Nephron (organoid): Measurements from ENCODE around the gene GOLGA1.
"Not testable (repeated sequence)": the region's sequence is repeated elsewhere in the genome, so short reads cannot be mapped to it uniquely, and the experiment has no call there.

ENCODE experiments used
- H3K27ac Mint-ChIP-seq, 3 experiments: 2 replicates each; pipeline ENCODE4 v1.8.0; 2020; ENCODE audit warnings: mixed read lengths in 3 of 3, mild to moderate bottlenecking in 2 of 3, moderate library complexity in 1 of 3
- H3K27me3 Mint-ChIP-seq: 2 replicates; pipeline ENCODE4 v1.8.0; 2021; ENCODE audit warnings: low read depth, mild to moderate bottlenecking, moderate library complexity, mixed read lengths
- H3K36me3 Mint-ChIP-seq: 2 replicates; pipeline ENCODE4 v1.8.0; 2020; ENCODE audit warnings: low read depth, mixed read lengths
- H3K4me1 Mint-ChIP-seq: 2 replicates; pipeline ENCODE4 v1.8.0; 2020; ENCODE audit warnings: mixed read lengths
- H3K4me3 Mint-ChIP-seq, 3 experiments: 2 replicates each; pipeline ENCODE4 v1.8.0; 2020; ENCODE audit warnings: mild to moderate bottlenecking in 3 of 3, mixed read lengths in 3 of 3, moderate library complexity in 2 of 3
- H3K9me3 Mint-ChIP-seq: 2 replicates; pipeline ENCODE4 v1.8.0; 2020; ENCODE audit warnings: mixed read lengths
- TF ChIP-seq, protein P1 (sequence below), 3 experiments: fragments of 200-600 bp; sonication (generic); IDR thresholded peaks; one replicate each; pipeline ENCODE4 v1.5.0; 2021; ENCODE audit warnings: antibody characterized with exemption in 3 of 3; ENCODE audit not compliant: unreplicated experiment in 3 of 3

GOLGA1 gene

DNA sequence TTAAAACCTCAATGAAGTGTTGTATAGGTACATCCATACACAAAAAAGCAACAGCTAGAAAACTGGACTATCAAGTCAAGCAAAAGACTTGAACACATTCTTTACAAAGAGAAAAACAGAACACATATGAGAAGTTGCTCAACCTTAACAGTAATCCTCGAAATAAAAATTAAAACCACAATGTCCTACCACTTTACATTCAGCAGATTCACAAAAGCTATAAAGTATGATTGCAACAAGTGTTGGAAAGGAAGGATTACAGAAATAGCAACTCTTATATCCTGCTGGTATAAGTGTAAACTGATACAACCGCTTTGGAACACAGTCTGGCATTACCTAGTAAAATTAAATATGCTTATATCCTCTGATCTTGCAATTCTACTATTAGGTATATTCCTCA is 28.5 kb upstream of the GOLGA1 start:
- peaks cover 26% of the 10 kb centered on the region for H3K36me3 Mint-ChIP-seq
- TF ChIP-seq, protein P1, sequence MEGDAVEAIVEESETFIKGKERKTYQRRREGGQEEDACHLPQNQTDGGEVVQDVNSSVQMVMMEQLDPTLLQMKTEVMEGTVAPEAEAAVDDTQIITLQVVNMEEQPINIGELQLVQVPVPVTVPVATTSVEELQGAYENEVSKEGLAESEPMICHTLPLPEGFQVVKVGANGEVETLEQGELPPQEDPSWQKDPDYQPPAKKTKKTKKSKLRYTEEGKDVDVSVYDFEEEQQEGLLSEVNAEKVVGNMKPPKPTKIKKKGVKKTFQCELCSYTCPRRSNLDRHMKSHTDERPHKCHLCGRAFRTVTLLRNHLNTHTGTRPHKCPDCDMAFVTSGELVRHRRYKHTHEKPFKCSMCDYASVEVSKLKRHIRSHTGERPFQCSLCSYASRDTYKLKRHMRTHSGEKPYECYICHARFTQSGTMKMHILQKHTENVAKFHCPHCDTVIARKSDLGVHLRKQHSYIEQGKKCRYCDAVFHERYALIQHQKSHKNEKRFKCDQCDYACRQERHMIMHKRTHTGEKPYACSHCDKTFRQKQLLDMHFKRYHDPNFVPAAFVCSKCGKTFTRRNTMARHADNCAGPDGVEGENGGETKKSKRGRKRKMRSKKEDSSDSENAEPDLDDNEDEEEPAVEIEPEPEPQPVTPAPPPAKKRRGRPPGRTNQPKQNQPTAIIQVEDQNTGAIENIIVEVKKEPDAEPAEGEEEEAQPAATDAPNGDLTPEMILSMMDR (IDR thresholded peaks at IDR 0.05; ENCODE audit: unreplicated experiment in 3 of 3) = no peak
- no peak overlapping the region for H3K4me3 Mint-ChIP-seq

DNA sequence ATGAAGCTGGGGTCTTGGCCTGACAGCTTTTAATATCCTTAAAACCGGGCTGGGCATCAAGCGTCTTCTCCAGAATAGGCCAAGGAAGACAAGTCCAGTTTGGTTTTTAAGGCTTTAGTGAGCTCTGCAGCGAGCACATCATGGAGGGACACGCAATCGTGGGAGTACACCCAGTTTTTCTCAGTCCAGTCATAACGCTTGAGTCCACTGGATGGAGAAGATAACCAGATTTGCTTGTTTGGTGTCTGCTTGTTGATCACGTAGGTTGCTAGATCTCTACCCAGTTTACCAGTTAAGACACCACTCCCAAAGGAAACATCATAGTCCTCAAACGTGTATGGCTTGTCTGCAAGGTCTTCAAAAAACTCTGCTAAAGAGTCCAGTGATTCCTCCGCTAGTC is 27.4 kb upstream of the GOLGA1 start:
- no peak overlapping the region for H3K27ac Mint-ChIP-seq
- H3K4me1 Mint-ChIP-seq = no peaks in the 10 kb centered on the region
- H3K36me3 Mint-ChIP-seq = peaks cover 21% of the 10 kb centered on the region
- H3K4me3 Mint-ChIP-seq = no peak overlapping the region
- H3K27me3 Mint-ChIP-seq = no peaks in the 10 kb centered on the region
- TF ChIP-seq, protein P1 (IDR thresholded peaks at IDR 0.05; ENCODE audit: unreplicated experiment in 3 of 3) = no peak
- H3K9me3 Mint-ChIP-seq = no peaks in the 10 kb centered on the region

More for the DNA sequence above, 28.5 kb upstream of the GOLGA1 start:
- H3K4me1 Mint-ChIP-seq = no peaks in the 10 kb centered on the region
- H3K27ac Mint-ChIP-seq = no peak overlapping the region
- H3K9me3 Mint-ChIP-seq = no peaks in the 10 kb centered on the region
- H3K27me3 Mint-ChIP-seq = no peaks in the 10 kb centered on the region

DNA sequence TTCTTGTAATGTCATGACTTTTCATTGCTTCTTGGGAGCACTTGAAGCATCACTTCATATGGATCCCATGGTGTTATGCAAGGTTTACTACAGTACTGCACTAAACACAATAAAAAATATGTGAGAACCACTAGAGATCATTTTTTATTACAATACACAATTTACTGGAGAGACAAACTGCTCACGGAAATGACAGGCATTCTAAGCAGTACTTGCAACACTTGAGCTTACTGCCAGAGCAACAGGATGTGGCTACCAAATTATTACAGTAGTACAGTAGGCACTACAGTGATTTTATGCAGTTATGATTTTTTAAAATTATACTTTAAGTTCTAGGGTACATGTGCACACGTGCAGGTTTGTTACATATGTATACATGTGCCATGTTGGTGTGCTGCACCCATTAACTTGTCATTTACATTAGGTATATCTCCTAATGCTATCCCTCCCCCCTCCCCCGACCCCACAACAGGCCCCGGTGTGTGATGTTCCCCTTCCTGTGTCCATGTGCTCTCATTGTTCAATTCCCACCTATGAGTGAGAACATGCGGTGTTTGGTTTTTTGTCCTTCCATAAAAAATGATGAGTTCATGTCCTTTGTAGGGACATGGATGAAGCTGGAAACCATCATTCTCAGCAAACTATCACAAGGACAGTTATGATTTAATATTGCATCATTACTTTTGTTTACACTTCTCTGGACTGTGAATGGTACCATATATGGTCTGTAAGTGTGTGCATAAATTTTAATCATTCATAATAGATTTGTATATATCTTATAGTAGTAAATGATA is 25.1 kb upstream of the GOLGA1 start:
- not testable (repeated sequence) for H3K9me3 Mint-ChIP-seq, H3K4me1 Mint-ChIP-seq, H3K4me3 Mint-ChIP-seq, H3K36me3 Mint-ChIP-seq, H3K27me3 Mint-ChIP-seq, H3K27ac Mint-ChIP-seq

DNA sequence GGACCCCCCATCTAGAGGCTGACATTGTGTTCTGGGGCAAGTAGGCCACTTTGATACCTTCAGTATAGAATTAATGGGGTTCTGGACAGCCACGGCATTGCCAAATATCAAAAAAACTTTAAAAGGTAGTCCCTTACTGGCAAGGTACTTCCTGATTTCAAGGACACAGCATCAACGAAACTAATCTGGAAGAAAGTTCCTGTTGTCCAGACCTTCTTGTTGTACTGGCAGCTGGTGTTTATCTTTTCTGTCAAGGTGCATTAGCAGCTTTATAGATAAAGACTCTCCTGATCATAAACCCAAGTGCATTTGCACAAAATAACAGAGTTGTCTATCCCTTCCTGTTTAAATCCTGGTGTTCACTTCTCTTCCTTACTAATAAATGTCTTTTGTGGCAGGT is 23.7 kb upstream of the GOLGA1 start:
- H3K36me3 Mint-ChIP-seq = peaks cover 7% of the 10 kb centered on the region
- H3K27ac Mint-ChIP-seq = no peak overlapping the region
- no peak overlapping the region for H3K4me3 Mint-ChIP-seq
- no peaks in the 10 kb centered on the region for H3K27me3 Mint-ChIP-seq
- peaks cover 2% of the 10 kb centered on the region for H3K9me3 Mint-ChIP-seq
- TF ChIP-seq, protein P1 (IDR thresholded peaks at IDR 0.05; ENCODE audit: unreplicated experiment in 3 of 3) = no peak
- no peaks in the 10 kb centered on the region for H3K4me1 Mint-ChIP-seq

DNA sequence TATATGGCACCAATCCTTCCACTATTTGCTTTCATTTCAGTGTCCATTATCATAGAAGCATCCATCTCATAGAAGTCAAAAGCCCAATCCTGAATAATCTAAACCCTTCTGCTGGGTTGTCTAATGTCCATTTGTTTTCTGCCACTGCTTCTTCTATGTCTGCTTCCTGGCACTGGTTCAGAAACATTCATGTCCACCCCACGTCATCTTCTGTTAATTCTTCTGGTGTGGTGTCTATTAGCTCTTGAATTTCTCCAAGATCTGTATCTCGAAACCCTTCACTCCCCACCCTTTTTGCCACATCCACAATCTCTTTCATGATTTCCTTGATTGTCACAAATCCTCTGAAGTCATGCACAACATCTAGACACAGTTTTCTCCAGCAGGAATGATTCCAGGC is 23.2 kb upstream of the GOLGA1 start:
- H3K4me3 Mint-ChIP-seq = no peak overlapping the region
- H3K4me1 Mint-ChIP-seq = no peaks in the 10 kb centered on the region
- no peak overlapping the region for H3K27ac Mint-ChIP-seq
- H3K27me3 Mint-ChIP-seq = no peaks in the 10 kb centered on the region
- TF ChIP-seq, protein P1 (IDR thresholded peaks at IDR 0.05; ENCODE audit: unreplicated experiment in 3 of 3) = no peak
- peaks cover 2% of the 10 kb centered on the region for H3K9me3 Mint-ChIP-seq
- H3K36me3 Mint-ChIP-seq = peaks cover 7% of the 10 kb centered on the region

DNA sequence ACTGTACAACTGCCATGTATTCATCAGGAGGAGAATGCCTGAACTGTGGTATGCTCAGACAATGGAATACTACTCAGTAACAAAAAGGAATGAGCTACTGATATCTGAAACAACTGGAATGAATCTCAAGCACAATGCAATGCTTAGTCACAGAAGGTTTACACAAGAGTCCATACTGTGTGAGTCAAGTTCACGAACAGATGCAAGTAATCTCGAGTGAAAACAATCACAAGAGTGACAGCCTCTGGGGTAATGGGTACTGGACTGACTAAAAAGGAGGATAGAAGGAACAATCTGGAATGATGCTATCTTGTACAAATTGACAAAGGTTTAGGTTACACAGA is 19.5 kb upstream of the GOLGA1 start:
- H3K27me3 Mint-ChIP-seq = no peaks in the 10 kb centered on the region
- peaks cover 12% of the 10 kb centered on the region for H3K36me3 Mint-ChIP-seq
- H3K27ac Mint-ChIP-seq = no peak overlapping the region
- H3K9me3 Mint-ChIP-seq = peaks cover 2% of the 10 kb centered on the region
- no peak overlapping the region for H3K4me3 Mint-ChIP-seq
- H3K4me1 Mint-ChIP-seq = no peaks in the 10 kb centered on the region
- TF ChIP-seq, protein P1 (IDR thresholded peaks at IDR 0.05; ENCODE audit: unreplicated experiment in 3 of 3) = no peak

DNA sequence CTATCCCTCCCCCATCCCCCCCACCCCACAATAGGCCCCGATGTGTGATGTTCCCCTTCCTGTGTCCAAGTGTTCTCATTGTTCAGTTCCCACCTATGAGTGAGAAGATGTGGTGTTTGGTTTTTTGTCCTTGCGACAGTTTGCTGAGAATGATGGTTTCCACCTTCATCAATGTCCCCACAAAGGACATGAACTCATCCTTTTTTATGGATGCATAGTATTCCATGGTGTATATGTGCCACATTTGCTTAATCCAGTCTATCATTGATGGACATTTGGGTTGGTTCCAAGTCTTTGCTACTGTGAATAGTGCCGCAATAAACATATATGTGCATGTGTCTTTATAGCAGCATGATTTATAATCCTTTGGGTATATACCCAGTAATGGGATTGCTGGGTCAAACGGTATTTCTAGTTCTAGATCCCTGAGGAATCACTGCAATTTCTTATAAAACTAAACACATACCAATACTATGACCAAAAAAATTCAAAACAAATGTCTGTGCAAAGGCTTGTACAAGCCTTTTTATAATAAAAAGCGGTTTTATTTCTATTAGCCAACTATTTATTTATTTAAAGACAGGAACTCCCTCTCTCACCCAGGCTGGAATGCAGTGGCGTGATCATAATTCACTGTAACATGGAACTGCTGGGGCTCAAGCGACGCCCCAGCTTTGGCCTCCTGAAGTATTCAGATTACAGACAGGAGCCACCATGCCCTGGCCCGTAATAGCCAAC is 19.0 kb upstream of the GOLGA1 start:
- H3K27ac Mint-ChIP-seq, H3K27me3 Mint-ChIP-seq, H3K9me3 Mint-ChIP-seq, H3K4me3 Mint-ChIP-seq, H3K4me1 Mint-ChIP-seq: not testable (repeated sequence)
- peaks cover 12% of the 10 kb centered on the region for H3K36me3 Mint-ChIP-seq
